ENCODE data around the gene MND1.

Gene MND1

GRCh38 chr4:153344131-153345011 lies at the start of gene MND1:
Gene MND1, plus strand, starts transcription at chr4:153344688. Its CDS starts 50 bp downstream, at chr4:153344738.
- DNase-seq = peak; percentile 57 to 71

- DNase-seq = no peak
Measured at GRCh38 chr4:153295131-153295755, 49.2 kb upstream of the MND1 start.

DNA sequence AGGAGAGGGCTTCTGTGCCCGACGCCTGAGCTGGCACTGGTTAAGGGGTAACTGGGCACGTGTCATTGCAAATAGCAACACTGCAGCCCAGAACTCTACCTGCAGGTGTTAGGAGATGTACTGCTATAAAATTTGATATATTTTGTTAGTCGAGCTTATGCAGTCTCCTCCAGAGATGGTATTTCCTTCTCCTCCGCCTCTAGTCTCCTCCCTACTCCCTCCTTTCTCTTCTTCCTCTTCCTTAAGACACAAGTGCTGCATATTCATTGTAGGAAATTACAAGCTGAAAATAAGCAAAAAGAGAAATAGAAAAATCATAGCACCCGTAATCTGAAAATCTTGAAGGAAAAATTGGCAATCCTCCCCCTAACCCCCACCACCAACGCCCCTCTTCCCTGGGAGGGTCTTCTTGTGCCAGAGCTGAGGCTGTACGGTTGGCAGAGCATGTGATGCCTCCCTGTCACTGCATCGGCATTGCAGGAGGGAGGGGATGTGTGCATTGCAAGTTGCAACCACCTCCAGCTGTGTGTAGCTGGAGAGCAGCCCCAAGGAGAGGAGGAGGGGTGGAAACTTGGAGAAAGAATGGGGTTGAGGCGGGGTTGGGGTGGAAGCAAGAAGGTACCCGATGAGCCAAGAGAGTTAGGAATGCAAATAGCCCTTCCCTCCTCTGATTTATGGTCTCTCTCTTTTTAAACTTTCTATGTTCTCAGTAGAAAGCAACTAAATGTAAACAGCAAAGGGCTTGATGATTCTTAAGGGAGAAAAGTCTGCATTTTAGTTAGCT lies 48.3 kb upstream of the MND1 start:
- DNase-seq = no peak

DNA sequence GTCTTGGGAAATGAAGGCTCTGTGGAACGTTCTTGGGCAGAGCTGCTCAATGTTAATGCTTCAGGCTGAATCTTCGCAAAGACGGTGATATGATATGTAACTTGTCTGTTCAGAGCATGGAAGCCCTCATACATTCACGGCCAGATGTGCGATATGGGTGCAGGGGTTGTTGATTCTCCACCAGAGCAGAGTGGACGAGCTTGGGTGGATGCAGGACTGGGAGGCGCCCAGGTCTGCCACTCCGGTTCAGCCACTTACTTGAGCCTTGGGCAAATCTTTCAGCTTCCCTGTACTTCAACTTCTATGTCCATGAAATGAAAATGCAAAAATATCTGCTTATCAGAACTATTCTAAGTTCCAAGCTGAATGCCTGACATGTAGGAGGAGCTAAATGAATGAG lies 47.4 kb upstream of the MND1 start:
- no peak for DNase-seq

DNA sequence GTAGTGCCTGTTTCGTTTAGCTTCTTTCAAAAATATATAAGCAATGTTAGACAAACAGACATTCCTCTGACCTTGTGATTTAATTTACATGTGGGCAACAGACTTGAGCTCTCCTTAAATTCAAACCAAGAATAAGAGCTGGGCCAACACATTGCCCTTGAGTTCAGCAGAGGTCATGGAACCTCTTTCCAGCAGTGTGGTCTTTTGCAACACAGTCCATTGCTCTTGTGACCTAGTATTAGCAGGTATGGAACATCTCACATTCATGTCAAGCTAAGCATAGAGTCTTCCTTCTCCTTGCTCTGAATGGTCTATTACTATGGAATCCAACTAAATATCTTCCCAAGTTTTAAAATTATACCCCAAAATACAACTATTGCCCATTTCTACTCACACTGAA lies 33.7 kb upstream of the MND1 start:
- DNase-seq = no peak

GRCh38 chr4:153314915-153315314 lies 29.6 kb upstream of the MND1 start:
- no peak for DNase-seq

DNA sequence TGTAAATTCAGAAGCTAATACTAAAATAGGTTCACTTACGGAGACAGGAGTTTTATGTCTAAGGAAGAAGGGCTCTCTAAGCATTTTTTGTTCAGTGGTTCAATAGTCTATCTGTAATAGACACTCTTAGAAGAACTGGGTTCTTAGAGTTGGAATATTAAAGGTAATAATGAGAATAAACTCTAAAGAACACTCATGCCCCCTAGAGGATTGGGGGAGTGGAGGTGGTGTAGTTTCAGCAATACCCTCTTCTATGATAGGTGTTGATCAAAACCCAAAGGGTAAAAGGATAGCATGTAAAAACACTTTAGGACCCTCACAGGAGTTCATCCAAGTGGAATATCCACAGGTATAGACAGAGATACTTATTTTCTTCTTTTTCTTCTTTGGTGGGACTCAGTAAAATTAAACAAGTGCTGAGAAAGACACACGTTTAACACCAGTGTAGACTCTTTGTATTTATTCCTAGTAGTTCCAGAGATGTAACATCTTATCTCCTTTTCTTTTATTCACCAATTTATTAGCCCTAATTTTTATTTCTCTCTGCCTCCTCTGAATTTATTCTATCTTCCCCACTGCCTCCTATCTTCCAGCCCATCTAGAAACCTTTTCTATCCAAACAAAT lies 25.7 kb upstream of the MND1 start:
- peak in 1 of 2 donors; percentile 53 for DNase-seq

GRCh38 chr4:153322791-153323190 lies 21.7 kb upstream of the MND1 start:
- DNase-seq = no peak

DNA sequence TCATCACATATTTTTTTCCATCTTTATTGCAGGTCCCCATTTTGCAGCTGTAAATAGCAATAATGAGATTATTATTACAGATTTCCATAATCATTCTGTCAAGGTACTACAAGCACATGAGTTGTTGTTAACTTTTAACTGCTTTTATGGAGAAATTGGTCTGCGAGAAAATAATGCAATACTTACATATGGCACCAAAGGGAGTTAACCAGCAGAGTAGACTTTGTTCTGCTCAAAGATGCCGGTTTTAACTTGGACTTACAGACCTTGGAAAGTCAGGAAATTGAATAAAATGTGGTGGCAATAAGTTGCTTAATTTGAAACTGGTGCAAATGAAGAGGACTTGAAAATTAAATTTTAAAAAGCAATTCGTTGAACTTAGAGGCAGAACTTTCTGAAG lies 20.4 kb upstream of the MND1 start:
- no peak for DNase-seq

- DNase-seq = no peak
Measured at GRCh38 chr4:153325558-153325957, 18.9 kb upstream of the MND1 start.

- no peak for DNase-seq
Measured at GRCh38 chr4:153326513-153326912, 18.0 kb upstream of the MND1 start.

- DNase-seq = no peak
Measured at GRCh38 chr4:153327247-153327646, 17.2 kb upstream of the MND1 start.

GRCh38 chr4:153332936-153333335 lies 11.6 kb upstream of the MND1 start:
- no peak for DNase-seq

GRCh38 chr4:153333874-153334273 lies 10.6 kb upstream of the MND1 start:
- DNase-seq = no peak

DNA sequence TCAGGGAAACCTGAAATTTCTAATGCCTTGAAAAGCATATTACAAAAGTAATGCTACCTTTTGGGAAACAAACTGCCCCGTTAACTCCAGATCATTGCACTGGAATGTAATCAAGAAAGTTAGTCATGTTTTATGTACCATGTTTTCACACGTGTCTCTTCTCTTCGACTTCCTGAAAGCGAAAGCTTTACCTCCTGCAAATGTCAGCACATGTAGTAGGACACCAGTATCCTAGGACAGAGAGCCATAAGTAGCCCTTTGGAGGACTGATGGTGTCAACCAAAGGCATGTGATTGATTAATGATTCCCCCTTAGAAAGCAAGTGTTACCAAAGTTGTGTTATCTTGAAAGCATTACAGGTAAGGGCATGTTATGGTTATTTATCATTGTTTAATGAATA lies 8.8 kb upstream of the MND1 start:
- DNase-seq = no peak

DNA sequence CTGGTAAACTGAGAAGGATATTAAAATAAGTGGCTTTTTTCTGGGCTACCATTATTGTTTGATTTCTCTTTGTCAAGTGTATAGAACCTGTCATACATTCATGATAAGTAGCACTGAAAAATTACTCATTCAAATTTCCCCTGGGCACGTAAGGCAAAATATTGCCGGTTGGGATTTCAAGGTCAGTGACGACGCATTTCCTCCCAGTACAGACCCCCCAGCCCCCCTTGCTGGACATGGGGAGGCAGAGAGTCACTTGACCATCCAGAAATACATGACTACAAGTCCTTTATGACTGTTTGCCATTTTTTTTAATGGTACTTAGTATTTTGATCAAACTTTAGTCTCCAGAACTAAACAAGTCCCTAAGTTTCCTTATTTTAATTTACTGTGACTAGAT lies 6.8 kb upstream of the MND1 start:
- DNase-seq = no peak

- no peak for DNase-seq
Measured at GRCh38 chr4:153341575-153342090, 2.9 kb upstream of the MND1 start.

DNA sequence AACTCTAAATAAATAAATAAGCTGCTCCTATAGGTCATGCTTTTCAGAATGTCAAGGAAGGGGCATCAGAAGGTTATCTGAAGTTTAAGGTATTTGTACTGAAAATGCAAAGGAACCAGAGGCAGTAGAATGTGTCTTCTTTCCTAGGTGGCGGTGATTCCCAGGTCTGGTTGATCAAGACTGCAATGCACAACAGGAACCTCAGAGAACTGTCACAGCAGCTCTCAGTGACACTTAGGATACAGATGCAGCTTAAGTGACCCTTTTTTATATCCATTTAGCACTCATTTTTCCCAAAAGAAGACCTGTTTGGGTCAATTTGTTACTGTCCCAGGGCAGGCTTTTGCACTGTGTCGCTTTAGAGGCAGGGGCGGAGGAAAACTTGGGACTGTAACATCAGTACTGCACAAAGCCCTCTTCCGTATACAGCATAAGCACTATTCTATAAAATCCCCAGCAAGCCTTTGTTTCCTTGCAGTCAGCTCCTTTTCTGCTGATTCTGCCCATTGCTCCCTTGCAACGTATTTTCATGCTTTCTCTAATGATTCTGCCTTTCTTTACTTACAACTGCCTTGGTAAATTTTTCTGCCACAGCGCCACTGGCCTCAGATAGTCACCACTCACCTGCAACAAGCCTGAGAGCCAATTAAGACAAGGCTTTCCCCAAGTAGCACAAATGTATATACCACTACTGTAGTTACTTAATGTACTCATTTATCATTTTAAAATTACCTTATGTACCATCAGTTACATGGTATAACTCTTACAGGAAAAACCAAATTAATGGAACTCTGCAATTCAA lies 1.5 kb upstream of the MND1 start:
- no peak for DNase-seq

GRCh38 chr4:153345012-153345981 lies 809 bp downstream of the MND1 start:
- no peak for DNase-seq

GRCh38 chr4:153346031-153346430 lies 1.5 kb downstream of the MND1 start:
- DNase-seq = no peak

DNA sequence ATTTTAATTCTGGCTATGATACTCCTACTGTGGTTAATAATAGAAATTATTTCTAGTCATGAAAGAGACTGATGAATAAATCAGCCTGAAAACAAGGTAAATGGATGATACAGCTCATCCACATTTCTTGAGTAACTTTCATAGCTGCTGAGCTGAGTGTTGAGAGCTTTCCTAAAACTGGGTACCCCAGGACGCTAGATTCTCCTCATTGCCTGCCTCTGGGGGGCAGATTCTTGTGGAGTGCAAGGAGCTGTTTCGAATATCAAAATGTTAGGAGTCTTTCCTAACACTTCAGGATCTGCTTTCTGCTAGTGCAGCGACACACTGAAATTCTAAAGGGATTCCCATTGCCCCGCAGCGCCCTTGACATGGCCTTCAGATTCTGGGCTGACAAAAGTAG lies 2.1 kb downstream of the MND1 start:
- no peak for DNase-seq

Data from hippocampal formation (tissue), 2 donors.